ENCODE data around the gene B3GALNT1. TPM values are rescaled to one million over a fixed set of nuclear protein-coding genes. Genes with fewer than 3 reads are reported as not detected.
A peak's percentile ranks its signal among the peaks of the same experiment; 100 is the strongest.
"Not testable (repeated sequence)": the region's sequence is repeated elsewhere in the genome, so short reads cannot be mapped to it uniquely, and the experiment has no call there.

Gene B3GALNT1
- total RNA-seq, 2 donors from 2014 or later: 47.6 to 57.9 TPM

GRCh38 chr3:161042023-161042501 lies 63.1 kb downstream of the B3GALNT1 start:
- intact Hi-C loops (cut with DNase I): no loop called here
- ATAC-seq (no peak), DNase-seq (no peak)

- ATAC-seq (no peak), DNase-seq (no peak)
- intact Hi-C loops (cut with DNase I): no loop called here
Measured at GRCh38 chr3:161038725-161039124, 66.4 kb downstream of the B3GALNT1 start.

- intact Hi-C loops (cut with DNase I): no loop called here
- ATAC-seq: peak in 1 of 2 donors; percentile 65
Measured at GRCh38 chr3:161035711-161036110, 69.4 kb downstream of the B3GALNT1 start.

GRCh38 chr3:161034913-161035550 lies 70.1 kb downstream of the B3GALNT1 start:
- intact Hi-C loops (cut with DNase I); DNase-seq: not testable (repeated sequence)
- peak in 1 of 2 donors; percentile 32 for ATAC-seq

More at GRCh38 chr3:161035711-161036110, 69.4 kb downstream of the B3GALNT1 start:
- DNase-seq: no peak

Other genes with a start within 250 kb of the B3GALNT1 start
- gene NMD3, start 116.0 kb upstream of the B3GALNT1 start, total RNA-seq: 10 to 100 TPM; 42.3 to 66.4 TPM

Measured in left cardiac atrium (tissue), 4 donors.